Measurements from ENCODE around the gene MTURN.

- TF ChIP-seq, protein P1, sequence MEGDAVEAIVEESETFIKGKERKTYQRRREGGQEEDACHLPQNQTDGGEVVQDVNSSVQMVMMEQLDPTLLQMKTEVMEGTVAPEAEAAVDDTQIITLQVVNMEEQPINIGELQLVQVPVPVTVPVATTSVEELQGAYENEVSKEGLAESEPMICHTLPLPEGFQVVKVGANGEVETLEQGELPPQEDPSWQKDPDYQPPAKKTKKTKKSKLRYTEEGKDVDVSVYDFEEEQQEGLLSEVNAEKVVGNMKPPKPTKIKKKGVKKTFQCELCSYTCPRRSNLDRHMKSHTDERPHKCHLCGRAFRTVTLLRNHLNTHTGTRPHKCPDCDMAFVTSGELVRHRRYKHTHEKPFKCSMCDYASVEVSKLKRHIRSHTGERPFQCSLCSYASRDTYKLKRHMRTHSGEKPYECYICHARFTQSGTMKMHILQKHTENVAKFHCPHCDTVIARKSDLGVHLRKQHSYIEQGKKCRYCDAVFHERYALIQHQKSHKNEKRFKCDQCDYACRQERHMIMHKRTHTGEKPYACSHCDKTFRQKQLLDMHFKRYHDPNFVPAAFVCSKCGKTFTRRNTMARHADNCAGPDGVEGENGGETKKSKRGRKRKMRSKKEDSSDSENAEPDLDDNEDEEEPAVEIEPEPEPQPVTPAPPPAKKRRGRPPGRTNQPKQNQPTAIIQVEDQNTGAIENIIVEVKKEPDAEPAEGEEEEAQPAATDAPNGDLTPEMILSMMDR (IDR thresholded peaks at IDR 0.05), result no peak
- no peak for TF ChIP-seq EZH2 (IDR thresholded peaks at IDR 0.05)
These were observed 5.7 kb downstream of the MTURN start for GRCh38 chr7:30140456-30140855.

Data from neural progenitor cell (in vitro differentiated cells).